Fibroblast of skin of left biceps (primary cell): ENCODE measurements around the gene BPIFB6.

Source experiments
- DNase-seq, 2 experiments: peaks; one replicate each; pipeline ENCODE4 v3.0.0-alpha.2; 2013; ENCODE audit warnings: low read depth in 2 of 2

Gene BPIFB6

GRCh38 chr20:33000802-33001466 is 30.5 kb upstream of the BPIFB6 start:
- DNase-seq, result no peak

- DNase-seq, result no peak
Measured at GRCh38 chr20:33002087-33002808, 29.2 kb upstream of the BPIFB6 start.

- DNase-seq, result no peak
Measured at GRCh38 chr20:33004141-33004751, 27.2 kb upstream of the BPIFB6 start, which contains the start of gene SUN5. TSS of gene SUN5 (minus strand) at chr20:33004433. CDS start at chr20:33004340, 93 bp downstream.

- no peak for DNase-seq
Measured at GRCh38 chr20:33005132-33005566, 26.3 kb upstream of the BPIFB6 start.

GRCh38 chr20:33005908-33006775 is 25.3 kb upstream of the BPIFB6 start:
- no peak for DNase-seq

- no peak for DNase-seq
Measured at GRCh38 chr20:33006776-33007375, 24.6 kb upstream of the BPIFB6 start.

GRCh38 chr20:33007376-33008335 is 23.8 kb upstream of the BPIFB6 start, which contains the start of gene BPIFB2:
TSS of gene BPIFB2 (plus strand) at chr20:33007704. CDS start at chr20:33008575, 871 bp downstream.
- no peak for DNase-seq

GRCh38 chr20:33008336-33009213 is 22.9 kb upstream of the BPIFB6 start:
- DNase-seq, result no peak

- DNase-seq, result no peak
Measured at GRCh38 chr20:33009214-33010132, 22.0 kb upstream of the BPIFB6 start.

GRCh38 chr20:33010133-33010504 is 21.3 kb upstream of the BPIFB6 start:
- DNase-seq, result no peak

- DNase-seq, result no peak
Measured at GRCh38 chr20:33010674-33011449, 20.6 kb upstream of the BPIFB6 start.

- DNase-seq, result no peak
Measured at GRCh38 chr20:33012327-33013189, 18.9 kb upstream of the BPIFB6 start.

GRCh38 chr20:33013701-33014326 is 17.6 kb upstream of the BPIFB6 start:
- DNase-seq, result no peak

GRCh38 chr20:33014336-33015113 is 16.9 kb upstream of the BPIFB6 start:
- DNase-seq, result no peak

- DNase-seq, result no peak
Measured at GRCh38 chr20:33015114-33015484, 16.3 kb upstream of the BPIFB6 start.
